ENCODE measurements around the gene EPHA1. TPM values are rescaled to one million over a fixed set of nuclear protein-coding genes. Genes with fewer than 3 reads are reported as not detected.

Gene EPHA1
- total RNA-seq, 2 donors from 2014 or later: 9.9 to 14.3 TPM

GRCh38 chr7:143396625-143397556 lies 11.8 kb downstream of the EPHA1 start:
- WGBS, 2 donors: 88 to 92% methylated on average over 19 to 28 of the region's 28 CpGs
- Histone ChIP-seq H3K27ac (no peak overlapping the region), H3K27me3 (no peaks in the 10 kb centered on the region), H3K36me3 (replicated peaks in 1 of 2; ENCODE audit: insufficient read depth in 1 of 2, low read depth in 2 of 2) (no peaks in the 10 kb centered on the region), H3K4me3 (no peak overlapping the region), H3K4me1 (peaks cover 22% of the 10 kb centered on the region), H3K9me3 (no peaks in the 10 kb centered on the region)
- DNase-seq (no peak), ATAC-seq (no peak)
- TF ChIP-seq CTCF (IDR thresholded peaks at IDR 0.05): no peak
- no peak for TF ChIP-seq POLR2A (IDR thresholded peaks at IDR 0.05)
- intact Hi-C loops (cut with DNase I): no loop called here

GRCh38 chr7:143396182-143396581 lies 12.5 kb downstream of the EPHA1 start:
- H3K4me1 ChIP-seq: peaks cover 29% of the 10 kb centered on the region
- 67 to 84% methylated on average over 4 to 7 of the region's 7 CpGs for WGBS, 2 donors
- H3K4me3 ChIP-seq: no peak overlapping the region
- DNase-seq (no peak), ATAC-seq (no peak)
- H3K27me3 ChIP-seq: no peaks in the 10 kb centered on the region
- H3K27ac ChIP-seq: no peak overlapping the region
- intact Hi-C loops (cut with DNase I): no loop called here
- H3K9me3 ChIP-seq: no peaks in the 10 kb centered on the region
- no peaks in the 10 kb centered on the region for H3K36me3 ChIP-seq (replicated peaks in 1 of 2; ENCODE audit: insufficient read depth in 1 of 2, low read depth in 2 of 2)
- no peak for TF ChIP-seq POLR2A (IDR thresholded peaks at IDR 0.05)
- TF ChIP-seq CTCF (IDR thresholded peaks at IDR 0.05): no peak

- Histone ChIP-seq H3K4me3 (no peak overlapping the region), H3K27ac (no peak overlapping the region), H3K9me3 (no peaks in the 10 kb centered on the region), H3K27me3 (no peaks in the 10 kb centered on the region), H3K4me1 (peaks cover 36% of the 10 kb centered on the region), H3K36me3 (replicated peaks in 1 of 2; ENCODE audit: insufficient read depth in 1 of 2, low read depth in 2 of 2) (peaks cover 0 to 3% of the 10 kb centered on the region in 2 donors)
- intact Hi-C loops (cut with DNase I): no loop called here
- no peak for DNase-seq
- WGBS, 2 donors: 67 to 86% methylated on average over 15 to 21 of the region's 21 CpGs
- ATAC-seq: no peak
- peak in 1 of 7 experiments; percentile 7 for TF ChIP-seq CTCF (IDR thresholded peaks at IDR 0.05)
- no peak for TF ChIP-seq POLR2A (IDR thresholded peaks at IDR 0.05)
These were observed 13.2 kb downstream of the EPHA1 start for GRCh38 chr7:143395187-143396149.

- Histone ChIP-seq H3K27ac (no peak overlapping the region), H3K36me3 (replicated peaks in 1 of 2; ENCODE audit: insufficient read depth in 1 of 2, low read depth in 2 of 2) (peaks cover 0 to 3% of the 10 kb centered on the region in 2 donors), H3K4me1 (peaks cover 36% of the 10 kb centered on the region), H3K9me3 (no peaks in the 10 kb centered on the region), H3K4me3 (no peak overlapping the region), H3K27me3 (no peaks in the 10 kb centered on the region)
- ATAC-seq (no peak), DNase-seq (no peak)
- intact Hi-C loops (cut with DNase I): no loop called here
- no peak for TF ChIP-seq CTCF (IDR thresholded peaks at IDR 0.05)
- no peak for TF ChIP-seq POLR2A (IDR thresholded peaks at IDR 0.05)
- 91 to 94% methylated on average over 5 to 6 of the region's 6 CpGs for WGBS, 2 donors
These were observed 13.9 kb downstream of the EPHA1 start for GRCh38 chr7:143394777-143395176.

All from body of pancreas (tissue), 4 donors.